Activated CD4-positive, alpha-beta T cell treated with anti-CD3 and anti-CD28 coated beads, Interleukin-2, amount 10 ng/mL, durations not matched to agents 24 days and 14 days (primary cell): ENCODE data around the gene CPSF4. TPM values are rescaled to one million over a fixed set of nuclear protein-coding genes. Genes with fewer than 3 reads are reported as not detected.

Source experiments
- DNase-seq: peaks from one replicate; pipeline ENCODE4 v3.0.0; 2022
- H3K27ac Mint-ChIP-seq: one replicate; pipeline ENCODE4 v1.8.0; 2022; ENCODE audit warnings: mild to moderate bottlenecking, mixed read lengths
- H3K27me3 Mint-ChIP-seq: one replicate; pipeline ENCODE4 v1.8.0; 2022; ENCODE audit warnings: mixed read lengths
- H3K36me3 Mint-ChIP-seq: one replicate; pipeline ENCODE4 v1.8.0; 2022; ENCODE audit warnings: low read depth, mild to moderate bottlenecking, mixed read lengths
- H3K4me1 Mint-ChIP-seq: one replicate; pipeline ENCODE4 v1.8.0; 2021; ENCODE audit warnings: mixed read lengths
- H3K4me3 Mint-ChIP-seq: one replicate; pipeline ENCODE4 v1.8.0; 2022; ENCODE audit warnings: mild to moderate bottlenecking, moderate library complexity, mixed read lengths
- H3K9me3 Mint-ChIP-seq: one replicate; pipeline ENCODE4 v1.8.0; 2021; ENCODE audit warnings: mixed read lengths
- intact Hi-C: fragments of 100-400 bp; cut with micrococcal nuclease; formaldehyde crosslinking; loops from one replicate; pipeline ENCODE4 v1.15.1; 2023
- total RNA-seq: library from RNA; stranded (reverse); gene quantifications from 2 replicates; pipeline ENCODE4 v1.2.3, GENCODE V29; 2022

The CPSF4 gene
- total RNA-seq, result 83.5 and 89.0 TPM in 2 replicates

GRCh38 chr7:99438573-99439480 is at the start of gene CPSF4, which contains the start of gene PTCD1:
CPSF4 (plus strand) TSS chr7:99438943; CDS start chr7:99439083, 140 bp downstream.
PTCD1 (minus strand) TSS chr7:99438798; CDS start chr7:99435242, 3,556 bp downstream.
- H3K4me1 Mint-ChIP-seq, result peaks cover 23% of the 10 kb centered on the region
- peaks cover 27% of the 10 kb centered on the region for H3K36me3 Mint-ChIP-seq
- H3K27ac Mint-ChIP-seq, result peak within 1 kb of the TSS; percentile 89
- intact Hi-C loops, result loop anchor here (1.0 to 2.0 kb wide), 4 partner anchors 30 to 66 kb away; partner anchors contain the start of genes ZKSCAN5 and ZNF789
- H3K4me3 Mint-ChIP-seq, result peak within 1 kb of the TSS; percentile 96
- DNase-seq, result peak; percentile 97
- no peaks in the 10 kb centered on the region for H3K9me3 Mint-ChIP-seq
- no peaks in the 10 kb centered on the region for H3K27me3 Mint-ChIP-seq

GRCh38 chr7:99389772-99390171 is 49.0 kb upstream of the CPSF4 start:
- H3K9me3 Mint-ChIP-seq, result no peaks in the 10 kb centered on the region
- DNase-seq, result no peak
- intact Hi-C loops, result no loop called here
- peaks cover 11% of the 10 kb centered on the region for H3K4me1 Mint-ChIP-seq
- peaks cover 67% of the 10 kb centered on the region for H3K36me3 Mint-ChIP-seq
- H3K27me3 Mint-ChIP-seq, result no peaks in the 10 kb centered on the region
- no peak overlapping the region for H3K4me3 Mint-ChIP-seq
- H3K27ac Mint-ChIP-seq, result no peak overlapping the region

- no peak overlapping the region for H3K27ac Mint-ChIP-seq
These were observed 47.7 kb upstream of the CPSF4 start for GRCh38 chr7:99390941-99391602.

GRCh38 chr7:99392046-99392445 is 46.7 kb upstream of the CPSF4 start:
- peaks cover 11% of the 10 kb centered on the region for H3K4me1 Mint-ChIP-seq
- intact Hi-C loops, result loop anchor here (2.0 kb wide), 1 partner anchor 17 kb away; the partner anchor contains the start of gene ARPC1B
- DNase-seq, result no peak
- H3K27me3 Mint-ChIP-seq, result no peaks in the 10 kb centered on the region
- no peaks in the 10 kb centered on the region for H3K9me3 Mint-ChIP-seq
- H3K4me3 Mint-ChIP-seq, result peak overlapping the region; percentile 22
- no peak overlapping the region for H3K27ac Mint-ChIP-seq
- peaks cover 72% of the 10 kb centered on the region for H3K36me3 Mint-ChIP-seq

More at GRCh38 chr7:99390941-99391602, 47.7 kb upstream of the CPSF4 start:
- intact Hi-C loops, result no loop called here
- Mint-ChIP-seq H3K4me3 (no peak overlapping the region), H3K4me1 (peaks cover 11% of the 10 kb centered on the region), H3K27me3 (no peaks in the 10 kb centered on the region), H3K36me3 (peaks cover 75% of the 10 kb centered on the region), H3K9me3 (no peaks in the 10 kb centered on the region)
- DNase-seq, result no peak

- DNase-seq, result peak; percentile 93
- Mint-ChIP-seq H3K27me3 (no peaks in the 10 kb centered on the region), H3K27ac (peak overlapping the region; percentile 79), H3K4me3 (peak overlapping the region; percentile 69), H3K36me3 (peaks cover 72% of the 10 kb centered on the region), H3K4me1 (peaks cover 11% of the 10 kb centered on the region), H3K9me3 (no peaks in the 10 kb centered on the region)
- intact Hi-C loops, result loop anchor here (2.0 kb wide), 1 partner anchor 18 kb away; the partner anchor contains the start of gene ARPC1B
These were observed 45.9 kb upstream of the CPSF4 start for GRCh38 chr7:99392659-99393354.

GRCh38 chr7:99393355-99394187 is 45.2 kb upstream of the CPSF4 start:
- no peaks in the 10 kb centered on the region for H3K27me3 Mint-ChIP-seq
- no peaks in the 10 kb centered on the region for H3K9me3 Mint-ChIP-seq
- peaks cover 15% of the 10 kb centered on the region for H3K4me1 Mint-ChIP-seq
- DNase-seq, result no peak
- intact Hi-C loops, result loop anchor here (2.0 kb wide), 1 partner anchor 19 kb away; the partner anchor contains the start of gene ARPC1B
- peak overlapping the region; percentile 79 for H3K27ac Mint-ChIP-seq
- peaks cover 72% of the 10 kb centered on the region for H3K36me3 Mint-ChIP-seq
- H3K4me3 Mint-ChIP-seq, result peak overlapping the region; percentile 69

- DNase-seq, result no peak
- intact Hi-C loops, result no loop called here
- peaks cover 18% of the 10 kb centered on the region for H3K4me1 Mint-ChIP-seq
- no peaks in the 10 kb centered on the region for H3K9me3 Mint-ChIP-seq
- peaks cover 74% of the 10 kb centered on the region for H3K36me3 Mint-ChIP-seq
- H3K27ac Mint-ChIP-seq, result no peak overlapping the region
- H3K27me3 Mint-ChIP-seq, result no peaks in the 10 kb centered on the region
- no peak overlapping the region for H3K4me3 Mint-ChIP-seq
These were observed 44.6 kb upstream of the CPSF4 start for GRCh38 chr7:99394188-99394502.

- no peak overlapping the region for H3K4me3 Mint-ChIP-seq
- H3K27ac Mint-ChIP-seq, result no peak overlapping the region
- no peak for DNase-seq
- H3K36me3 Mint-ChIP-seq, result peaks cover 80% of the 10 kb centered on the region
- no peaks in the 10 kb centered on the region for H3K9me3 Mint-ChIP-seq
- intact Hi-C loops, result no loop called here
- H3K27me3 Mint-ChIP-seq, result no peaks in the 10 kb centered on the region
- peaks cover 20% of the 10 kb centered on the region for H3K4me1 Mint-ChIP-seq
These were observed 43.0 kb upstream of the CPSF4 start for GRCh38 chr7:99395616-99396327.

GRCh38 chr7:99396418-99397296 is 42.1 kb upstream of the CPSF4 start:
- DNase-seq, result no peak

GRCh38 chr7:99397297-99397983 is 41.3 kb upstream of the CPSF4 start:
- Mint-ChIP-seq H3K27ac (no peak overlapping the region), H3K4me3 (no peak overlapping the region), H3K36me3 (peaks cover 82% of the 10 kb centered on the region), H3K27me3 (no peaks in the 10 kb centered on the region), H3K9me3 (no peaks in the 10 kb centered on the region), H3K4me1 (peaks cover 18% of the 10 kb centered on the region)
- DNase-seq, result no peak
- intact Hi-C loops, result no loop called here

More at GRCh38 chr7:99396418-99397296, 42.1 kb upstream of the CPSF4 start:
- peaks cover 20% of the 10 kb centered on the region for H3K4me1 Mint-ChIP-seq
- peak overlapping the region; percentile 11 for H3K27ac Mint-ChIP-seq
- intact Hi-C loops, result no loop called here
- no peak overlapping the region for H3K4me3 Mint-ChIP-seq
- peaks cover 82% of the 10 kb centered on the region for H3K36me3 Mint-ChIP-seq
- H3K9me3 Mint-ChIP-seq, result no peaks in the 10 kb centered on the region
- H3K27me3 Mint-ChIP-seq, result no peaks in the 10 kb centered on the region

GRCh38 chr7:99398891-99399445 is 39.8 kb upstream of the CPSF4 start:
- H3K4me1 Mint-ChIP-seq, result peaks cover 14% of the 10 kb centered on the region
- DNase-seq, result no peak
- no peak overlapping the region for H3K4me3 Mint-ChIP-seq
- H3K27ac Mint-ChIP-seq, result peak overlapping the region; percentile 34
- H3K36me3 Mint-ChIP-seq, result peaks cover 80% of the 10 kb centered on the region
- H3K27me3 Mint-ChIP-seq, result no peaks in the 10 kb centered on the region
- no peaks in the 10 kb centered on the region for H3K9me3 Mint-ChIP-seq
- intact Hi-C loops, result no loop called here
